Measurements from ENCODE around the gene PLA2G3.

- TF ChIP-seq POLR2AphosphoS5 (IDR thresholded peaks at IDR 0.05; ENCODE audit: insufficient read depth, low read depth, low read length) (no peak), POLR2A (IDR thresholded peaks at IDR 0.05; ENCODE audit: low read depth, low read length) (no peak), JUN (IDR thresholded peaks at IDR 0.05; ENCODE audit: borderline replicate concordance, insufficient read depth, insufficient read length, low read depth) (no peak), EZH2 (IDR thresholded peaks at IDR 0.05; ENCODE audit: borderline replicate concordance, low read depth, low read length, severe bottlenecking) (no peak)
- TF ChIP-seq, protein P1, sequence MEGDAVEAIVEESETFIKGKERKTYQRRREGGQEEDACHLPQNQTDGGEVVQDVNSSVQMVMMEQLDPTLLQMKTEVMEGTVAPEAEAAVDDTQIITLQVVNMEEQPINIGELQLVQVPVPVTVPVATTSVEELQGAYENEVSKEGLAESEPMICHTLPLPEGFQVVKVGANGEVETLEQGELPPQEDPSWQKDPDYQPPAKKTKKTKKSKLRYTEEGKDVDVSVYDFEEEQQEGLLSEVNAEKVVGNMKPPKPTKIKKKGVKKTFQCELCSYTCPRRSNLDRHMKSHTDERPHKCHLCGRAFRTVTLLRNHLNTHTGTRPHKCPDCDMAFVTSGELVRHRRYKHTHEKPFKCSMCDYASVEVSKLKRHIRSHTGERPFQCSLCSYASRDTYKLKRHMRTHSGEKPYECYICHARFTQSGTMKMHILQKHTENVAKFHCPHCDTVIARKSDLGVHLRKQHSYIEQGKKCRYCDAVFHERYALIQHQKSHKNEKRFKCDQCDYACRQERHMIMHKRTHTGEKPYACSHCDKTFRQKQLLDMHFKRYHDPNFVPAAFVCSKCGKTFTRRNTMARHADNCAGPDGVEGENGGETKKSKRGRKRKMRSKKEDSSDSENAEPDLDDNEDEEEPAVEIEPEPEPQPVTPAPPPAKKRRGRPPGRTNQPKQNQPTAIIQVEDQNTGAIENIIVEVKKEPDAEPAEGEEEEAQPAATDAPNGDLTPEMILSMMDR (IDR thresholded peaks at IDR 0.05; ENCODE audit: extremely low read depth in 1 of 2, insufficient read depth in 1 of 2, low read depth in 1 of 2, low read length in 2 of 2) = no peak
- TF ChIP-seq, protein P2, sequence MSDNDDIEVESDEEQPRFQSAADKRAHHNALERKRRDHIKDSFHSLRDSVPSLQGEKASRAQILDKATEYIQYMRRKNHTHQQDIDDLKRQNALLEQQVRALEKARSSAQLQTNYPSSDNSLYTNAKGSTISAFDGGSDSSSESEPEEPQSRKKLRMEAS (IDR thresholded peaks at IDR 0.05; ENCODE audit: insufficient read depth, insufficient read length) = no peak
Observed at GRCh38 chr22:31127181-31127772, 13.0 kb downstream of the PLA2G3 start.
